Mucosa of rectum (tissue), 2 donors: ENCODE measurements around the gene SDK1.

Experiments
- H3K27ac ChIP-seq, 2 donors: one replicate each; pipeline ENCODE4 v1.7.0; 2013; ENCODE audit warnings: inconsistent platforms in 2 of 2, low read depth in 2 of 2, low read length in 2 of 2
- H3K27me3 ChIP-seq, 2 donors: one replicate each; pipeline ENCODE4 v1.7.0; 2013; ENCODE audit warnings: low read length in 2 of 2; ENCODE audit not compliant: control insufficient read depth in 2 of 2, insufficient read depth in 2 of 2
- H3K36me3 ChIP-seq, 2 donors: one replicate each; pipeline ENCODE4 v1.7.0; 2013; ENCODE audit warnings: low read length in 2 of 2; ENCODE audit not compliant: control insufficient read depth in 2 of 2, insufficient read depth in 2 of 2
- H3K4me1 ChIP-seq, 2 donors: one replicate each; pipeline ENCODE4 v1.7.0; 2013; ENCODE audit warnings: low read length in 2 of 2, mild to moderate bottlenecking in 1 of 2; ENCODE audit not compliant: control insufficient read depth in 2 of 2, insufficient read depth in 2 of 2
- H3K4me3 ChIP-seq, 2 donors: one replicate each; pipeline ENCODE4 v1.7.0; 2013; ENCODE audit warnings: low read length in 2 of 2
- H3K9ac ChIP-seq, 2 donors: one replicate each; pipeline ENCODE4 v1.7.0; 2013; ENCODE audit warnings: low read length in 2 of 2, low read depth in 1 of 2, mild to moderate bottlenecking in 1 of 2
- H3K9me3 ChIP-seq, 2 donors: one replicate each; pipeline ENCODE4 v1.7.0; 2013; ENCODE audit warnings: low read length in 2 of 2; ENCODE audit not compliant: control insufficient read depth in 2 of 2
- donor health status: healthy.
- donor health status: Normal muscosa, but diverticular disease.

SDK1 gene

GRCh38 chr7:3307435-3307834, 6.4 kb downstream of the SDK1 start:
- peaks cover 3 to 4% of the 10 kb centered on the region in 2 donors for H3K27me3 ChIP-seq
- no peaks in the 10 kb centered on the region for H3K4me1 ChIP-seq
- no peaks in the 10 kb centered on the region for H3K9me3 ChIP-seq
- H3K9ac ChIP-seq = no peak overlapping the region
- H3K4me3 ChIP-seq = no peak overlapping the region
- H3K27ac ChIP-seq = no peak overlapping the region
- H3K36me3 ChIP-seq = no peaks in the 10 kb centered on the region

GRCh38 chr7:3309140-3309539, 8.1 kb downstream of the SDK1 start:
- Histone ChIP-seq H3K36me3 (no peaks in the 10 kb centered on the region), H3K27ac (no peak overlapping the region), H3K4me1 (no peaks in the 10 kb centered on the region), H3K9me3 (no peaks in the 10 kb centered on the region), H3K4me3 (no peak overlapping the region), H3K9ac (no peak overlapping the region), H3K27me3 (peaks cover 3% of the 10 kb centered on the region in 2 donors)

GRCh38 chr7:3309956-3310355, 8.9 kb downstream of the SDK1 start:
- no peak overlapping the region for H3K4me3 ChIP-seq
- no peaks in the 10 kb centered on the region for H3K36me3 ChIP-seq
- no peaks in the 10 kb centered on the region for H3K9me3 ChIP-seq
- peaks cover 0 to 3% of the 10 kb centered on the region in 2 donors for H3K27me3 ChIP-seq
- no peak overlapping the region for H3K9ac ChIP-seq
- H3K27ac ChIP-seq = no peak overlapping the region
- H3K4me1 ChIP-seq = no peaks in the 10 kb centered on the region

GRCh38 chr7:3310884-3311283, 9.8 kb downstream of the SDK1 start:
- Histone ChIP-seq H3K9ac (no peak overlapping the region), H3K4me3 (no peak overlapping the region), H3K4me1 (no peaks in the 10 kb centered on the region), H3K36me3 (no peaks in the 10 kb centered on the region), H3K27ac (no peak overlapping the region), H3K27me3 (peaks cover 0 to 3% of the 10 kb centered on the region in 2 donors), H3K9me3 (no peaks in the 10 kb centered on the region)

- H3K27ac ChIP-seq = no peak overlapping the region
- no peaks in the 10 kb centered on the region for H3K9me3 ChIP-seq
- no peak overlapping the region for H3K9ac ChIP-seq
- H3K27me3 ChIP-seq = peaks cover 0 to 3% of the 10 kb centered on the region in 2 donors
- H3K4me1 ChIP-seq = no peaks in the 10 kb centered on the region
- H3K36me3 ChIP-seq = no peaks in the 10 kb centered on the region
- H3K4me3 ChIP-seq = no peak overlapping the region
These were observed 11.5 kb downstream of the SDK1 start for GRCh38 chr7:3312583-3312982.

GRCh38 chr7:3318874-3319273, 17.8 kb downstream of the SDK1 start:
- H3K4me3 ChIP-seq = no peak overlapping the region
- no peaks in the 10 kb centered on the region for H3K4me1 ChIP-seq
- no peak overlapping the region for H3K9ac ChIP-seq
- no peaks in the 10 kb centered on the region for H3K27me3 ChIP-seq
- H3K27ac ChIP-seq = no peak overlapping the region
- H3K9me3 ChIP-seq = no peaks in the 10 kb centered on the region
- no peaks in the 10 kb centered on the region for H3K36me3 ChIP-seq

GRCh38 chr7:3321206-3321605, 20.2 kb downstream of the SDK1 start:
- no peak overlapping the region for H3K27ac ChIP-seq
- no peaks in the 10 kb centered on the region for H3K36me3 ChIP-seq
- H3K4me3 ChIP-seq = no peak overlapping the region
- H3K9me3 ChIP-seq = no peaks in the 10 kb centered on the region
- H3K4me1 ChIP-seq = no peaks in the 10 kb centered on the region
- H3K9ac ChIP-seq = no peak overlapping the region
- no peaks in the 10 kb centered on the region for H3K27me3 ChIP-seq

GRCh38 chr7:3321745-3322144, 20.7 kb downstream of the SDK1 start:
- no peak overlapping the region for H3K4me3 ChIP-seq
- no peaks in the 10 kb centered on the region for H3K9me3 ChIP-seq
- no peak overlapping the region for H3K9ac ChIP-seq
- no peak overlapping the region for H3K27ac ChIP-seq
- H3K27me3 ChIP-seq = no peaks in the 10 kb centered on the region
- H3K36me3 ChIP-seq = no peaks in the 10 kb centered on the region
- no peaks in the 10 kb centered on the region for H3K4me1 ChIP-seq

GRCh38 chr7:3326246-3326645, 25.2 kb downstream of the SDK1 start:
- Histone ChIP-seq H3K4me1 (no peaks in the 10 kb centered on the region), H3K9me3 (no peaks in the 10 kb centered on the region), H3K36me3 (no peaks in the 10 kb centered on the region), H3K27me3 (no peaks in the 10 kb centered on the region), H3K9ac (no peak overlapping the region), H3K27ac (no peak overlapping the region), H3K4me3 (no peak overlapping the region)

- H3K27ac ChIP-seq = no peak overlapping the region
- H3K27me3 ChIP-seq = no peaks in the 10 kb centered on the region
- no peak overlapping the region for H3K4me3 ChIP-seq
- H3K9ac ChIP-seq = no peak overlapping the region
- no peaks in the 10 kb centered on the region for H3K9me3 ChIP-seq
- no peaks in the 10 kb centered on the region for H3K4me1 ChIP-seq
- no peaks in the 10 kb centered on the region for H3K36me3 ChIP-seq
These were observed 26.0 kb downstream of the SDK1 start for GRCh38 chr7:3327099-3327498.

GRCh38 chr7:3327655-3328054, 26.6 kb downstream of the SDK1 start:
- no peaks in the 10 kb centered on the region for H3K36me3 ChIP-seq
- H3K4me3 ChIP-seq = no peak overlapping the region
- no peaks in the 10 kb centered on the region for H3K9me3 ChIP-seq
- no peak overlapping the region for H3K9ac ChIP-seq
- H3K27me3 ChIP-seq = no peaks in the 10 kb centered on the region
- H3K27ac ChIP-seq = no peak overlapping the region
- no peaks in the 10 kb centered on the region for H3K4me1 ChIP-seq
